ENCODE data around the gene PTGS1.
"Not testable (repeated sequence)": the region's sequence is repeated elsewhere in the genome, so short reads cannot be mapped to it uniquely, and the experiment has no call there.

PTGS1 gene

GRCh38 chr9:122401896-122402295, 31.1 kb downstream of the PTGS1 start:
- DNase-seq, result no peak

GRCh38 chr9:122402403-122402871, 31.6 kb downstream of the PTGS1 start:
- no peak for DNase-seq

- DNase-seq, result no peak
These were observed 32.0 kb downstream of the PTGS1 start for GRCh38 chr9:122402874-122403273.

- DNase-seq, result no peak
These were observed 32.7 kb downstream of the PTGS1 start for GRCh38 chr9:122403381-122404000.

GRCh38 chr9:122405304-122406069, 34.7 kb downstream of the PTGS1 start:
- not testable (repeated sequence) for DNase-seq

GRCh38 chr9:122406070-122406890, 35.5 kb downstream of the PTGS1 start:
- DNase-seq, result no peak

- not testable (repeated sequence) for DNase-seq
These were observed 43.3 kb downstream of the PTGS1 start for GRCh38 chr9:122414108-122414507.

- no peak for DNase-seq
These were observed 47.2 kb downstream of the PTGS1 start for GRCh38 chr9:122418016-122418415.

- DNase-seq, result no peak
These were observed 49.5 kb downstream of the PTGS1 start for GRCh38 chr9:122420315-122420714.

GRCh38 chr9:122425087-122425486, 54.3 kb downstream of the PTGS1 start:
- no peak for DNase-seq

GRCh38 chr9:122426723-122427122, 55.9 kb downstream of the PTGS1 start:
- DNase-seq, result no peak

- no peak for DNase-seq
These were observed 71.7 kb downstream of the PTGS1 start for GRCh38 chr9:122442568-122442967.

- DNase-seq, result no peak
These were observed 73.4 kb downstream of the PTGS1 start for GRCh38 chr9:122444041-122444733.

Measured in NCI-H1436 (cell line).